HG03135 (cell line): ENCODE measurements around the gene NPDC1.
"Not testable (repeated sequence)": the region's sequence is repeated elsewhere in the genome, so short reads cannot be mapped to it uniquely, and the experiment has no call there.

Experiments
- ATAC-seq: cut with Tn5 transposase; IDR thresholded peaks from one replicate; pipeline ENCODE4 v1.9.1; 2021; ENCODE audit warnings: mild to moderate bottlenecking, moderate library complexity; ENCODE audit not compliant: unreplicated experiment

The NPDC1 gene

GRCh38 chr9:137075275-137075775, 29.3 kb upstream of the NPDC1 start:
- ATAC-seq, result no peak

GRCh38 chr9:137074657-137075274, 28.8 kb upstream of the NPDC1 start:
- no peak for ATAC-seq

DNA sequence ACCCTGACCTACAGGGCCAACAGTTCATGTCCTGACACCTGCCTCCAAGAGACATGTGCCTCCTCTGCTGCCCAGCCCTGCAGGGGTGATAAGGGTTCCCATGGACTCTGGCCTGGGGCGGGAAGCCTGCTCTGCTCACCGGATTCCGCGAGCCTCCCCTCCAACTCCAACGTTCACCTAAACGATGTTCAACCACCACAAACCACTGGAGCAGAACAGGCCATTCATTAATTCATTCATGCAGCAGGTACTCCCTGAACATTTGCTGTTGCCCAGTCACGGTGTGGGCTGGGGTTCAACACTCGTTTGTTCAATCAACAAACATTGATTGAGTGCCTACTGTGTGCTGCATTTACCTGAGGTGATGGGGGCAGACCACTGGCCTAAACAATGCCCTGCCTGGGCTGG, 28.0 kb upstream of the NPDC1 start:
- no peak for ATAC-seq

DNA sequence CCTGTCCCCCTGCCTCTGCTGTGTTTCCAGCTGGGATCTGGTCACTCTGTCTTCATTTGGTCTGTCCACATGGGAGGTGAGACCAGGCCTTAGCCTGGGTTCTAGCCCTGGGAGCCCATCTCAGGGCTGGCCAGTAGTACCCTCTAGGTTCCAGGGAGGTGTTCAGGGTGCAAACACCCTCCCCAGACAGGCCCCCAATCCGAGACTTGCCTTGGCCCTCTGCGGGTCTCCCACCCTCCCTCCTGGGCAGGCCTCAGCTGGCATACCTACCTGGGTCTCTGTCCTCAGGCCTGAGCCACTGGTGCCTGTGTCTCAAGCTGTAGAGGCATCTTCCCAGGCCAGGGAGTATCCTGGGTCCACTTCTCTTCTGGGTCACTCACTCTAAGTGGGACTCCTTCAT, 25.3 kb upstream of the NPDC1 start:
- no peak for ATAC-seq

- ATAC-seq, result peak; percentile 3
Measured at GRCh38 chr9:137070906-137071275, 24.9 kb upstream of the NPDC1 start.

- peak; percentile 70 for ATAC-seq
Measured at GRCh38 chr9:137070201-137070905, 24.4 kb upstream of the NPDC1 start, which contains the start of gene SAPCD2. Gene SAPCD2, minus strand, starts transcription at chr9:137070557. Its CDS starts 97 bp downstream, at chr9:137070460.

- ATAC-seq, result no peak
Measured at GRCh38 chr9:137069508-137070091, 23.6 kb upstream of the NPDC1 start.

DNA sequence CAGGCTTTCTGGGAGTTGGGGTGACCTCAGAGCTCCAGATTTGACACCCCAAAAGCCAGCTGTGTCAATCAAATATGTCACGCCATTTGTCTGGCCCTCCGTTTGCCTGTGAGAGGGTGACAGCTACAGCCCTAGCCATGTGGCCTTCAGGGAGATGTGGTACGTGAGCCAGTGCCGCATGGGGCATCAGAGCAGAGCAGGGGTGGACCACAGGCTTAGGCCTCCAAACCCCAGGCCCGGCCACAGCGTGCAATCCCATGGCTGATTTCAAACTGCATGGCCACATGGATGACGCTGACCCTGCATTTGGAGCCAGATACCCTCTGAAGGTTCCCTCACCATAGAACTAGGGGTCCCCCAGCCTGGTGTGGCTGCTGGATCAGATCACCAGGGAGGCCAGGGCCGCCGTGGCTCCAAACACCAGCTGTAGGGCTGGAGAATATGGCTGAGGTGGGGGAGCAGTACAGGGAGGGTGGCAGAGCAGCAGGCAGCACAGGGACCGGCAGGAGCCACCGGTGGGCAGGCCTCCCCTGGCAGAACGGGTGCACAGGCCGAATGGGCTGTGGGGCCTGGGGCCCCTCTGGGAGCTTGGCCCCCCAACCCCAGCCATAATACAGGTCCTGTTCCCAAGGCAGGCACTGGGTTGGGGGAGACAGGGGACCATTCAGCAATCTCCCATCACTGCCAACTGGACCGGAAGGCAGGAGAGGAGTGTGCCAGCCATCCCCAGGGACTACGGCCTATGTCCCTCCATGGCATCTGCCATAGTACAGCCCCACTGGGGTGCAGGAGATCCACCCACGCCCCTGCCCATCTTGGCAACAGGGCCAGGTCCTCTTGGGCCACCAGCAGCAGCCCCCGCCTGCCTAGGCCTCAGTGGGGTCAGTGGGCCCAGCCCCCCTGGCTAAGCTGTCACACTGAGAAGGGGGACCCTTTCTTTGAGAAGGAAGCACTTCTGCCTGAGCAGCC, 22.8 kb upstream of the NPDC1 start:
- no peak for ATAC-seq

DNA sequence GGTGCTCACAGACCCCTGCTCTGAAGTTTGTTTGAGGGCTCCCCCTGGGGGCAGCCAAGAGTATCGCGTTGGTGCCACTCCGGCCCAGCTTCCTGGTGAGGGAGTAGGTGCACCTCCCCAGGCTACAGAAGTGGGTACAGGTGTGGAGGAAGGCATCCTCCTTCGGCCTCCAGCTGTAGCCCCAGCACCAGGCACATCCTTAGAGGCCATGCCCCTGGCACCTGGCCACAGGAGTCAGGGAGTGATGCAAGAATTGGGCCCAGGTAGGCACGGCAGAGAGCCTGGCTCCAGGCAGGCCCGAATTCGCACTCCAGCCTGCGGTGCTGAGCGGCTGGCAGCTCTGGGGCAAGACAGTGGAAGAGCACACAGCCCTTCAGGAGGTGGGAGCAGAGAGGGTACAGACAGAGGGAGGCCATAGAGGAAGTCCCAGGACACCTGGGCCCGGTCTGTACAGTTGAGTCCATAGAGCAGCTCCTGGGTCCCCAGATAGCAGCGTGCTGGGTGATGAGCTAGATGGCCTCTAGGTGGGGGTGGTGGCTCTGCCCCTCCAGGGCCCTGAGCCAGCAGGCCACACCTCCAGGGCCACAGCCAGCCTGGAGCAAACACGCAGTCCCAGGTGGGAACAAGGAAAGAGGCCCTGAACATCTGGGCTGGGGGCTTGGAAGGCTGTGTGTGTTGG, 22.0 kb upstream of the NPDC1 start:
- no peak for ATAC-seq

- no peak for ATAC-seq
Measured at GRCh38 chr9:137066096-137066861, 20.3 kb upstream of the NPDC1 start.

DNA sequence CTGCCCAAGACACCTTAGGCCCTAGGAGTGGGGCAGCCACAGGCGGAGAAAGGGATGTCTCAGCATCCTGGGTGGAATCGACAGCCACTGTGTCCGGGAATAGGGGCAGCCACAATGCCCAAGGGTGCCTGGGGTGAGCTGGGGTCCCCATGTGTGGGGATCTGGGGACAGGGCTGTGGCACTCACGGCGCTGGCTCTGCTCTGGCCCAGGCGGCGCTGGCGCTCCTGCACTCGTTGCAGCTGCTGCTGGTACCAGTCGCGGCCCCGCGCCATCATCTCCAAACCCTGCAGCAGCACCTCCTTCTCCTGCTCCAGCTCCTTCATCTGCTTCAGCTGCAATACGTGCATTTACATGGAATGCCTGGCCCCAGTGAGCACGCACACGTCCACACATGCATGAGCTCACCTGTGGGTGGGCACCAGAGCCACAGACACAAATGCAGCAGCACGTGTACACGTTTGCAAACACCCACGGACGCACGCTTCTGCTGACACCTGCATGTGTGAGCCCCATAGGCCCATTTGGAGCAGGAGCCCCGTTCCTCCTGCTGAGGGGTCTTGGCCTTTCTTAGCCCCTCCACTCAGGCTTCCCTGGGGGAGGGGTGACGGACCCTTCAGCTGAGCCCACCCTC, 19.5 kb upstream of the NPDC1 start:
- ATAC-seq, result no peak

DNA sequence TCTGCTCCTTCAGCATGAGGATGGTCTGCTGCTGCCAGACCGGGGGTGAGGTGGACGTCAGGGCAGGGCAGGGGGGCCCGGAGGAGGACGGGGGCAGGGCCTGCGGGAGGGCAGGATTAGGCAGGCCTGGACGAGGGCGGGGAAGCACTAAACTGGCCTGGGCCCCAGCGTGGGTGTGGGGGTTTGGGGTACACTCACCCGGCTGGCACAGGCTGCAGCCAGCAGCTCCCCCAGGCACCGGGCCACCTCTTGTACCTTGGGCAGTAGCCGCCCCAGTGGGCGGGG, 18.8 kb upstream of the NPDC1 start:
- no peak for ATAC-seq

GRCh38 chr9:137064027-137064879, 18.3 kb upstream of the NPDC1 start:
- ATAC-seq, result no peak

GRCh38 chr9:137063311-137064026, 17.5 kb upstream of the NPDC1 start:
- ATAC-seq, result no peak

GRCh38 chr9:137062798-137063197, 16.8 kb upstream of the NPDC1 start:
- not testable (repeated sequence) for ATAC-seq

GRCh38 chr9:137062384-137062783, 16.4 kb upstream of the NPDC1 start:
- no peak for ATAC-seq

DNA sequence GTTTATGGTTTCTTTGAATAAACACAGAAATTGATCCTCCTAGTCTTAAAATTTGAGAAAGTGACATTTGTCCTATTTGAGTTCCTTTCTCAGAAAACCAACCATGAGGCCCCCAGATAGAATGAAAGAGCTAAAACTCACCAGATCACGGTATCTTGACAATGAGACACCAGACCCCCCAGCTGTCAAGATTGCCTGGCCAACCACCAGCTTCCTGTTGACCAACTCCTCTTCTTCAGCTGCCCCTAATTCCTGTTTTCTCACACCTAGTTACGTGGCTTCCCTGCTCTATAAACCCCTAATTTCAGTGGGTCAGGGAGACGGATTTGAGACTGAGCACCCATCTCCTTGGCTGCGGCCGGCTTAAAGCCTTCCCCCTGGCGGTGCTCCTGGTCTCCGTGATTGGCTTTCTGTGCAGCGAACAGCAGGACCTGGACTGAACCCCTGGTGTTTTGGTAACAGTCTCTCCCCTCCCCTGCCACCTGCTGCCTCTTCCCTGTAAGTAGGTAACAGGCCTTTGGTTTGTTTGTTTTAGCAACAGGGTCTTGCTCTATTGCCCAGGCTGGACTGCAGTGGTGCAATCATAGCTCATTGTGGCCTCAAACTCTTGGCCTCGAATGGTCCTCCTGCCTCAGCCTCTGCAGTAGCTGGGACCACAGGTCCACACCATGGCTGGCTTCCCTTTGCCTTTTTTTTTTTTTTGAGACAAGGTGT, 12.7 kb upstream of the NPDC1 start:
- no peak for ATAC-seq
